K562 (cell line): ENCODE results near the gene LRGUK.

Experiments
- BRD4 ChIP-seq: fragments of 200-600 bp; sonication (generic); IDR thresholded peaks from 2 replicates; pipeline ENCODE4 v1.6.1; 2017; ENCODE audit warnings: inconsistent platforms
- CTCF ChIP-seq, 3 experiments: IDR thresholded peaks in 2 of 3; conservative IDR thresholded peaks in 1 of 3; 2 replicates each; pipeline ENCODE4 v1.5.1; 2011 to 2012; ENCODE audit warnings: low read length in 3 of 3, mild to moderate bottlenecking in 3 of 3, control low read depth in 2 of 3, improper control_type of control experiment in 1 of 3, inconsistent platforms in 1 of 3, low read depth in 1 of 3, mixed read lengths in 1 of 3, moderate library complexity in 1 of 3; ENCODE audit not compliant: insufficient read depth in 2 of 3
- KHSRP ChIP-seq: fragments of 450-650 bp; IDR thresholded peaks from 2 replicates; pipeline ENCODE4 v1.6.1; 2017
- NCOA2 ChIP-seq, 2 experiments: fragments of 450-650 bp; IDR thresholded peaks; 2 replicates each; pipeline ENCODE4 v1.6.1; 2018; ENCODE audit warnings: mild to moderate bottlenecking in 2 of 2, moderate library complexity in 1 of 2; ENCODE audit not compliant: partially characterized antibody in 2 of 2
- TAF7 ChIP-seq: fragments of 450-650 bp; IDR thresholded peaks from 2 replicates; pipeline ENCODE4 v1.6.1; 2016; ENCODE audit warnings: missing genetic modification characterization, missing compliant biosample characterization

- TF ChIP-seq NCOA2 (IDR thresholded peaks at IDR 0.05; ENCODE audit: partially characterized antibody in 2 of 2) (no peak), CTCF (IDR thresholded peaks at IDR 0.05 in 2 of 3, conservative IDR thresholded peaks at IDR 0.05 in 1 of 3; ENCODE audit: insufficient read depth in 2 of 3, low read depth in 1 of 3, low read length in 3 of 3) (no peak), TAF7 (tag) (no peak), BRD4 (no peak), KHSRP (no peak)
Measured at GRCh38 chr7:134085311-134085710, 41.8 kb upstream of the LRGUK start.
